MCF 10A (cell line): ENCODE results near the gene USH2A. TPM values are rescaled to one million over a fixed set of nuclear protein-coding genes. Genes with fewer than 3 reads are reported as not detected.

Experiments
- Bru-seq: library from RNA; stranded (reverse); fragments of 400-500 nt; gene quantifications from one replicate; lab custom pipeline; 2021; lab: Mats Ljungman, UMichigan
- BruChase-seq, 2 experiments: library from RNA; stranded (reverse); fragments of 400-500 nt; gene quantifications; one replicate each; lab custom pipeline; 2021; lab: Mats Ljungman, UMichigan
- BruUV-seq: library from RNA; stranded (reverse); fragments of 400-500 nt; replicated peaks from 2 replicates; lab custom pipeline; 2021; lab: Mats Ljungman, UMichigan
- CTCF ChIA-PET: fragments of 300-600 bp; sonication (Branson Sonifier 250); formaldehyde crosslinking; extraction: SDS; loops from one replicate; lab custom pipeline; 2021; ENCODE audit warnings: antibody characterized with exemption, inconsistent platforms; lab: Yijun Ruan, JAX
- POLR2A ChIA-PET: fragments of 300-600, 350-650 bp; sonication (Branson Sonifier 250); formaldehyde crosslinking; extraction: SDS; loops from one replicate; lab custom pipeline; 2020; ENCODE audit warnings: antibody characterized with exemption, inconsistent platforms; lab: Yijun Ruan, JAX
- DNase-seq: peaks from one replicate; pipeline ENCODE4 v3.0.0-alpha.2; 2018; ENCODE audit not compliant: unreplicated experiment
- H3K27ac Mint-ChIP-seq: one replicate; pipeline ENCODE4 v1.8.0; 2022; ENCODE audit warnings: mild to moderate bottlenecking, low read depth, mixed read lengths; ENCODE audit not compliant: unreplicated experiment
- H3K27me3 Mint-ChIP-seq: one replicate; pipeline ENCODE4 v1.8.0; 2022; ENCODE audit warnings: mixed read lengths; ENCODE audit not compliant: insufficient read depth, unreplicated experiment
- H3K36me3 Mint-ChIP-seq: one replicate; pipeline ENCODE4 v1.8.0; 2022; ENCODE audit warnings: mild to moderate bottlenecking, moderate library complexity, mixed read lengths; ENCODE audit not compliant: insufficient read depth, unreplicated experiment
- H3K4me1 Mint-ChIP-seq: one replicate; pipeline ENCODE4 v1.8.0; 2022; ENCODE audit warnings: mixed read lengths; ENCODE audit not compliant: insufficient read depth, unreplicated experiment
- H3K4me3 Mint-ChIP-seq: one replicate; pipeline ENCODE4 v1.8.0; 2022; ENCODE audit warnings: mild to moderate bottlenecking, moderate library complexity, mixed read lengths; ENCODE audit not compliant: unreplicated experiment
- H3K9me3 Mint-ChIP-seq: one replicate; pipeline ENCODE4 v1.8.0; 2022; ENCODE audit warnings: mixed read lengths; ENCODE audit not compliant: unreplicated experiment
- intact Hi-C: fragments of 100-400 bp; cut with micrococcal nuclease; formaldehyde crosslinking; loops from 2 replicates; pipeline ENCODE4 v1.14.1; 2022
- long read RNA-seq: library from polyadenylated mRNA; stranded (forward); transcript quantifications from one replicate; pipeline ENCODE4 v2.0.0, GENCODE V29; 2022
- total RNA-seq: library from RNA; stranded (reverse); gene quantifications from 2 replicates; pipeline ENCODE4 v1.2.3, GENCODE V29; 2022
- TF ChIP-seq, protein P1 (sequence below): fragments of 200-600 bp; IDR thresholded peaks from one replicate; pipeline ENCODE4 v1.8.0; 2022; ENCODE audit warnings: antibody characterized with exemption, mild to moderate bottlenecking; ENCODE audit not compliant: unreplicated experiment

Gene USH2A, protein sequence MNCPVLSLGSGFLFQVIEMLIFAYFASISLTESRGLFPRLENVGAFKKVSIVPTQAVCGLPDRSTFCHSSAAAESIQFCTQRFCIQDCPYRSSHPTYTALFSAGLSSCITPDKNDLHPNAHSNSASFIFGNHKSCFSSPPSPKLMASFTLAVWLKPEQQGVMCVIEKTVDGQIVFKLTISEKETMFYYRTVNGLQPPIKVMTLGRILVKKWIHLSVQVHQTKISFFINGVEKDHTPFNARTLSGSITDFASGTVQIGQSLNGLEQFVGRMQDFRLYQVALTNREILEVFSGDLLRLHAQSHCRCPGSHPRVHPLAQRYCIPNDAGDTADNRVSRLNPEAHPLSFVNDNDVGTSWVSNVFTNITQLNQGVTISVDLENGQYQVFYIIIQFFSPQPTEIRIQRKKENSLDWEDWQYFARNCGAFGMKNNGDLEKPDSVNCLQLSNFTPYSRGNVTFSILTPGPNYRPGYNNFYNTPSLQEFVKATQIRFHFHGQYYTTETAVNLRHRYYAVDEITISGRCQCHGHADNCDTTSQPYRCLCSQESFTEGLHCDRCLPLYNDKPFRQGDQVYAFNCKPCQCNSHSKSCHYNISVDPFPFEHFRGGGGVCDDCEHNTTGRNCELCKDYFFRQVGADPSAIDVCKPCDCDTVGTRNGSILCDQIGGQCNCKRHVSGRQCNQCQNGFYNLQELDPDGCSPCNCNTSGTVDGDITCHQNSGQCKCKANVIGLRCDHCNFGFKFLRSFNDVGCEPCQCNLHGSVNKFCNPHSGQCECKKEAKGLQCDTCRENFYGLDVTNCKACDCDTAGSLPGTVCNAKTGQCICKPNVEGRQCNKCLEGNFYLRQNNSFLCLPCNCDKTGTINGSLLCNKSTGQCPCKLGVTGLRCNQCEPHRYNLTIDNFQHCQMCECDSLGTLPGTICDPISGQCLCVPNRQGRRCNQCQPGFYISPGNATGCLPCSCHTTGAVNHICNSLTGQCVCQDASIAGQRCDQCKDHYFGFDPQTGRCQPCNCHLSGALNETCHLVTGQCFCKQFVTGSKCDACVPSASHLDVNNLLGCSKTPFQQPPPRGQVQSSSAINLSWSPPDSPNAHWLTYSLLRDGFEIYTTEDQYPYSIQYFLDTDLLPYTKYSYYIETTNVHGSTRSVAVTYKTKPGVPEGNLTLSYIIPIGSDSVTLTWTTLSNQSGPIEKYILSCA (N-terminal part only)
- not detected in 2 replicates for total RNA-seq
- percentile 1 among the genes with signal in this experiment for Bru-seq, nascent RNA
- BruChase-seq, experiment 1, labeled RNA remaining after a 6-hour chase: percentile 0 among the genes with signal in this experiment
- percentile 1 among the genes with signal in this experiment for BruChase-seq, experiment 2, labeled RNA remaining after a 2-hour chase
- long read RNA-seq: 0 reads

DNA sequence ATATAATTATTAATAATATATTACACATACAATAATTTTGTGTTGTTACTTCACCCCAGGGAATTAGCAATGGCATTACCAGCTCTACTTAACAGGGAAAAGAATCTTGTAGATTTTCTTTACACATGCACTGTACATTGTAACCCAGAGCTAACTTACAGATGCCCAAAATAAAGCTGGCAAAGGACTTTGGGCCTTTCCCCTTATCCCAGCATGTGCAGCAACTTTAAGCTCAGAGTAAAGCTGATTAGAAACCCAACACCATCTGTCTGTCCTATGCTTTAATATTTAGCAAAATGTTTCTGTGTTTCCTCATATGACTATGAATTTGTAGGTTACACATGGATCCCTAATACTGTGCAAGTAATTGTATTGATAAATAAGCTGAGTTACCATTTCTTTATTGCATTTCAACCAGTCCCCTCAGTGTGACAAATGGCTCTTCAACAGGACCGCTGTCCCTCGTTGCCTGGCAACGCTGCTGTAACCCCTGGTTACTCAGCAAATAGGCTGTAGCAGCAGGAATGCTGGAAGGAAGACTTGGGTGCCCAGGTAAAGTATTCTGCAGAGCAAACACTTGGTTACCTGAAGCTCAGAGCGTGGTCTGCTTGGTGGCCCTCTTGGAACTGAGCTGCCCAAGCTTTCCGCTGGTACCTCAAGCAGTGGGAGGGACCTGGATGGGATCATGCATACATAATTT, at the start of gene USH2A:
Gene USH2A, minus strand, starts transcription at position 628 of the 700 bp plus-strand sequence. CDS start 1,112 bp downstream, outside the sequence.
- no peak within 1 kb of the TSS for H3K27ac Mint-ChIP-seq
- no peaks in the 10 kb centered on the region for H3K36me3 Mint-ChIP-seq
- H3K4me1 Mint-ChIP-seq: no peaks in the 10 kb centered on the region
- TF ChIP-seq, protein P1, sequence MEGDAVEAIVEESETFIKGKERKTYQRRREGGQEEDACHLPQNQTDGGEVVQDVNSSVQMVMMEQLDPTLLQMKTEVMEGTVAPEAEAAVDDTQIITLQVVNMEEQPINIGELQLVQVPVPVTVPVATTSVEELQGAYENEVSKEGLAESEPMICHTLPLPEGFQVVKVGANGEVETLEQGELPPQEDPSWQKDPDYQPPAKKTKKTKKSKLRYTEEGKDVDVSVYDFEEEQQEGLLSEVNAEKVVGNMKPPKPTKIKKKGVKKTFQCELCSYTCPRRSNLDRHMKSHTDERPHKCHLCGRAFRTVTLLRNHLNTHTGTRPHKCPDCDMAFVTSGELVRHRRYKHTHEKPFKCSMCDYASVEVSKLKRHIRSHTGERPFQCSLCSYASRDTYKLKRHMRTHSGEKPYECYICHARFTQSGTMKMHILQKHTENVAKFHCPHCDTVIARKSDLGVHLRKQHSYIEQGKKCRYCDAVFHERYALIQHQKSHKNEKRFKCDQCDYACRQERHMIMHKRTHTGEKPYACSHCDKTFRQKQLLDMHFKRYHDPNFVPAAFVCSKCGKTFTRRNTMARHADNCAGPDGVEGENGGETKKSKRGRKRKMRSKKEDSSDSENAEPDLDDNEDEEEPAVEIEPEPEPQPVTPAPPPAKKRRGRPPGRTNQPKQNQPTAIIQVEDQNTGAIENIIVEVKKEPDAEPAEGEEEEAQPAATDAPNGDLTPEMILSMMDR: no peak
- BruUV-seq: no TSS peak
- POLR2A ChIA-PET: no interaction called here
- H3K27me3 Mint-ChIP-seq: peaks cover 99% of the 10 kb centered on the region
- no peak within 1 kb of the TSS for H3K4me3 Mint-ChIP-seq
- intact Hi-C loops: no loop called here
- no peaks in the 10 kb centered on the region for H3K9me3 Mint-ChIP-seq
- DNase-seq: no peak
- CTCF ChIA-PET: no interaction called here

DNA sequence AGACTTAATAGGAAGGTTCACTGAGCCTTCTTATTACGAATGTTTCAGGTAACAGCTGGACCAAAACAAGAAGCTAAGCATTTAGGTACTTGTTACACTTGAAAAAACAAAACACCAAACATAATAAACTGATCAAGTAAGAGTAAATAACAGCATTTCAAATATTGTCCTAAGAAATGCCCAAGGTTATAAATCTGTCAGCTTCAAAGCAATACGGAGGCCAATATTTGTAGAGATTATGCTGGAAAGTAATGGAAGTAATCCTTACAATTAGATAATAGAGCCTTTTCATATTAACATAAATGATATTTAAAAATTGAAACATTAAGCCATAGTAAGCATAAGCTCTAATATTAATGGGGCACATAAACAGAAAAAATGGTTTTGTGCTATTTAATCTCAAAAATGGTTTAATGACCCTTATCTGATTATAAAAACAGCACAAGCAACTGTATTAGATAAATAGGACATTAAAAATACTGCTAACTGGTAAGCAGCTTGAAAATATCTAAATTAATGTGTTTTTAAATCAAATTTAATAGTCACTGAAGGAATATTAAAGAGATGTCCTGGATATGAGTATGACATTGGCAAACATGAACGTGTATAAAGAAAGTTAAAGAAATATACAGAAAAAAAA, 43.0 kb upstream of the USH2A start:
- intact Hi-C loops: no loop called here
- ChIA-PET CTCF (no interaction called here), POLR2A (interaction anchor here (0.6 to 1.5 kb wide), 3 partner anchors 10 to 1218 kb away, joined by 3 to 5 read pairs (median 3); no protein-coding TSS in a partner anchor)
- DNase-seq: no peak
- H3K4me1 Mint-ChIP-seq: peaks cover 13% of the 10 kb centered on the region
- no peaks in the 10 kb centered on the region for H3K9me3 Mint-ChIP-seq
- H3K4me3 Mint-ChIP-seq: no peak overlapping the region
- TF ChIP-seq, protein P1: no peak
- peaks cover 55% of the 10 kb centered on the region for H3K27me3 Mint-ChIP-seq
- BruUV-seq: no TSS peak
- H3K36me3 Mint-ChIP-seq: no peaks in the 10 kb centered on the region
- H3K27ac Mint-ChIP-seq: no peak overlapping the region

DNA sequence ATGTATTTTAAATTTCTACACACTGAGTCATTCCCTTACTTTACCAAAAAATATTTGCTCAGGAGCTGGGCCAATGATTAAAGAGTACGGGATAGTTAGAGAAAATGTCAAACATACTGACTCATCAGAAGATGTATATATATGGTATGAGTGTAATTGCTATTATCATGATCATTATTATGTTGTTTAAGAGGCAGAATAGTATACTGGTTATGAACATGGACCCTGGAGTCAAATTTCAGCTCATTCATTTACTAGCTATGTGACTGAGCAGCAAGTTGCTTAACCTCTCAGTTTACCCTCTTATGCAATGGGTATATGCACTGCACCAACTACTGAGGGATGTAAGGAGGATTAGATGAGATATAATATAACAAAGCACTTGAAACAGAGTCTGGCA, 41.2 kb upstream of the USH2A start:
- peaks cover 39% of the 10 kb centered on the region for H3K27me3 Mint-ChIP-seq
- H3K4me3 Mint-ChIP-seq: no peak overlapping the region
- no peaks in the 10 kb centered on the region for H3K36me3 Mint-ChIP-seq
- intact Hi-C loops: no loop called here
- H3K27ac Mint-ChIP-seq: no peak overlapping the region
- peak; percentile 84 for DNase-seq
- TF ChIP-seq, protein P1: no peak
- no TSS peak for BruUV-seq
- POLR2A ChIA-PET: interaction anchor here (1.1 kb wide), 1 partner anchor 9 kb away, joined by 3 read pairs; no protein-coding TSS in a partner anchor
- CTCF ChIA-PET: interaction anchor here (0.5 kb wide), 1 partner anchor 24 kb away, joined by 4 read pairs; no protein-coding TSS in a partner anchor
- H3K9me3 Mint-ChIP-seq: no peaks in the 10 kb centered on the region
- H3K4me1 Mint-ChIP-seq: peaks cover 13% of the 10 kb centered on the region
